ENCODE results near the gene PCDHB8.
"Not testable (repeated sequence)": the region's sequence is repeated elsewhere in the genome, so short reads cannot be mapped to it uniquely, and the experiment has no call there.

GRCh38 chr5:141201126-141201525, 23.5 kb downstream of the PCDHB8 start:
- TF ChIP-seq CTCF (IDR thresholded peaks at IDR 0.05); POLR2AphosphoS5 (IDR thresholded peaks at IDR 0.05); POLR2A (IDR thresholded peaks at IDR 0.05; ENCODE audit: low read depth); EP300 (IDR thresholded peaks at IDR 0.05): not testable (repeated sequence)

All from esophagus muscularis mucosa (tissue), 4 donors.